IMR-90 (cell line): ENCODE results near the gene PACSIN2. TPM values are rescaled to one million over a fixed set of nuclear protein-coding genes. Genes with fewer than 3 reads are reported as not detected.

ENCODE experiments used
- ATAC-seq: fragments of 200-7000 bp; cut with Tn5 transposase; 2 replicates; pipeline ENCODE4 v1.9.1; 2020; ENCODE audit warnings: low read depth, mild to moderate bottlenecking, moderate library complexity
- BruUV-seq: library from RNA; stranded (reverse); fragments of 400-500 nt; replicated peaks from 2 replicates; lab custom pipeline; 2021; lab: Mats Ljungman, UMichigan
- CTCF ChIA-PET: fragments of 300-600 bp; formaldehyde crosslinking; extraction: SDS; loops from one replicate; lab custom pipeline; 2021; ENCODE audit warnings: antibody characterized with exemption; lab: Yijun Ruan, JAX
- POLR2A ChIA-PET: fragments of 300-600 bp; sonication (Branson Sonifier 250); formaldehyde crosslinking; loops from one replicate; lab custom pipeline; 2022; ENCODE audit warnings: antibody characterized with exemption; ENCODE audit not compliant: unreplicated experiment; lab: Charles Lee
- DNase-seq: peaks from one replicate; pipeline ENCODE4 v3.0.0; 2013
- H2AFZ ChIP-seq: replicated peaks from 2 replicates; pipeline ENCODE3; 2013; ENCODE audit warnings: low read length, mild to moderate bottlenecking; ENCODE audit not compliant: poor library complexity
- H2AK5ac ChIP-seq: 2 replicates; pipeline ENCODE4 v1.6.1; 2013; ENCODE audit warnings: low read depth, low read length, inconsistent platforms
- H2AK9ac ChIP-seq: replicated peaks from 2 replicates; pipeline ENCODE3; 2013; ENCODE audit warnings: mild to moderate bottlenecking, low read depth, low read length, moderate library complexity; ENCODE audit not compliant: poor library complexity
- H2BK120ac ChIP-seq: 2 replicates; pipeline ENCODE4 v1.6.1; 2013; ENCODE audit warnings: low read depth, low read length, inconsistent platforms
- H2BK15ac ChIP-seq: 3 replicates; pipeline ENCODE4 v1.6.1; 2013; ENCODE audit warnings: low read depth, low read length, inconsistent platforms
- H2BK20ac ChIP-seq: 2 replicates; pipeline ENCODE4 v1.6.1; 2013; ENCODE audit warnings: low read depth, mild to moderate bottlenecking, inconsistent platforms, low read length, moderate library complexity
- H2BK5ac ChIP-seq: 2 replicates; pipeline ENCODE4 v1.6.1; 2013; ENCODE audit warnings: mild to moderate bottlenecking, low read depth, low read length, inconsistent platforms; ENCODE audit not compliant: poor library complexity, severe bottlenecking
- H3K14ac ChIP-seq: replicated peaks from 2 replicates; pipeline ENCODE4 v1.6.1; 2013; ENCODE audit warnings: low read depth, low read length, inconsistent platforms
- H3K18ac ChIP-seq: 2 replicates; pipeline ENCODE4 v1.6.1; 2013; ENCODE audit warnings: low read depth, low read length, control low read depth
- H3K23ac ChIP-seq: 2 replicates; pipeline ENCODE4 v1.6.1; 2013; ENCODE audit warnings: low read depth, low read length, inconsistent platforms
- H3K27ac ChIP-seq: 2 replicates; pipeline ENCODE4 v1.5.1; 2013; ENCODE audit warnings: mild to moderate bottlenecking, control low read depth, low read length; ENCODE audit not compliant: insufficient read depth
- H3K27me3 ChIP-seq: 2 replicates; pipeline ENCODE4 v1.6.1; 2013; ENCODE audit warnings: low read length; ENCODE audit not compliant: control insufficient read depth, insufficient read depth
- H3K36me3 ChIP-seq: 2 replicates; pipeline ENCODE4 v1.6.1; 2013; ENCODE audit warnings: low read length, mixed read lengths; ENCODE audit not compliant: control insufficient read depth, insufficient read depth
- H3K4ac ChIP-seq: 2 replicates; pipeline ENCODE4 v1.6.1; 2013; ENCODE audit warnings: low read depth, low read length, inconsistent platforms
- H3K4me1 ChIP-seq: 2 replicates; pipeline ENCODE4 v1.6.1; 2013; ENCODE audit warnings: low read length, mixed read lengths; ENCODE audit not compliant: control insufficient read depth, insufficient read depth
- H3K4me2 ChIP-seq: 2 replicates; pipeline ENCODE4 v1.6.1; 2013; ENCODE audit warnings: low read depth, mild to moderate bottlenecking, control low read depth, low read length, moderate library complexity
- H3K4me3 ChIP-seq: 2 replicates; pipeline ENCODE4 v1.5.1; 2013; ENCODE audit warnings: low read depth, mild to moderate bottlenecking, control low read depth, low read length, moderate library complexity; ENCODE audit not compliant: insufficient read depth
- H3K56ac ChIP-seq: 2 replicates; pipeline ENCODE4 v1.6.1; 2013; ENCODE audit warnings: low read length, inconsistent platforms; ENCODE audit not compliant: insufficient read depth; ENCODE audit errors: extremely low read depth
- H3K79me1 ChIP-seq, 2 experiments: 2 replicates each; pipeline ENCODE4 v1.6.1; 2013; ENCODE audit warnings: low read length in 2 of 2, inconsistent platforms in 1 of 2, low read depth in 1 of 2
- H3K9ac ChIP-seq: 2 replicates; pipeline ENCODE4 v1.6.1; 2013; ENCODE audit warnings: low read depth, low read length, control low read depth
- H3K9me1 ChIP-seq: 2 replicates; pipeline ENCODE4 v1.6.1; 2013; ENCODE audit warnings: low read length, inconsistent platforms; ENCODE audit not compliant: insufficient read depth
- H3K9me3 ChIP-seq: 2 replicates; pipeline ENCODE4 v1.6.1; 2013; ENCODE audit warnings: low read length; ENCODE audit not compliant: control insufficient read depth, insufficient read depth
- H4K20me1 ChIP-seq: 2 replicates; pipeline ENCODE4 v1.6.1; 2013; ENCODE audit warnings: low read length, inconsistent platforms; ENCODE audit not compliant: insufficient read depth
- H4K5ac ChIP-seq: 2 replicates; pipeline ENCODE4 v1.6.1; 2013; ENCODE audit warnings: mild to moderate bottlenecking, low read depth, low read length, control low read depth
- H4K8ac ChIP-seq, 2 experiments: 2 replicates each; pipeline ENCODE4 v1.6.1; 2013; ENCODE audit warnings: low read depth in 2 of 2, low read length in 2 of 2, control low read depth in 1 of 2, inconsistent platforms in 1 of 2
- H4K91ac ChIP-seq: 2 replicates; pipeline ENCODE4 v1.6.1; 2013; ENCODE audit warnings: low read depth, low read length, inconsistent platforms; ENCODE audit not compliant: insufficient read depth
- CEBPB ChIP-seq: IDR thresholded peaks from 2 replicates; pipeline ENCODE4 v1.6.1; 2012; ENCODE audit warnings: low read depth, low read length, improper control_type of control experiment
- CHD1 ChIP-seq: IDR thresholded peaks from 2 replicates; pipeline ENCODE4 v1.6.1; 2012; ENCODE audit warnings: low read depth, low read length, improper control_type of control experiment
- MAFK ChIP-seq: IDR thresholded peaks from 2 replicates; pipeline ENCODE4 v1.6.1; 2012; ENCODE audit warnings: low read depth, low read length, improper control_type of control experiment
- MAZ ChIP-seq: IDR thresholded peaks from 2 replicates; pipeline ENCODE4 v1.6.1; 2012; ENCODE audit warnings: low read depth, mild to moderate bottlenecking, low read length, improper control_type of control experiment, moderate library complexity, borderline replicate concordance
- MXI1 ChIP-seq: IDR thresholded peaks from 2 replicates; pipeline ENCODE4 v1.6.1; 2012; ENCODE audit warnings: low read depth, mild to moderate bottlenecking, low read length, moderate library complexity, borderline replicate concordance
- NFE2L2 ChIP-seq: fragments of 150-350 bp; IDR thresholded peaks from 2 replicates; pipeline ENCODE4 v1.6.1; 2016; ENCODE audit warnings: low read depth, mild to moderate bottlenecking, low read length
- POLR2A ChIP-seq: IDR thresholded peaks from 2 replicates; pipeline ENCODE4 v1.6.1; 2012; ENCODE audit warnings: mild to moderate bottlenecking, low read depth, low read length
- RCOR1 ChIP-seq: IDR thresholded peaks from 2 replicates; pipeline ENCODE4 v1.6.1; 2012; ENCODE audit warnings: mild to moderate bottlenecking, low read length, improper control_type of control experiment; ENCODE audit not compliant: insufficient replicate concordance
- RFX5 ChIP-seq: IDR thresholded peaks from 2 replicates; pipeline ENCODE4 v1.8.0; 2012; ENCODE audit warnings: low read depth, mild to moderate bottlenecking, low read length, moderate library complexity
- SMC3 ChIP-seq: fragments of 150-350 bp; IDR thresholded peaks from 2 replicates; pipeline ENCODE4 v1.6.1; 2016; ENCODE audit warnings: low read depth, mild to moderate bottlenecking, antibody characterized with exemption, low read length, moderate library complexity
- WGBS, 2 experiments: methylation state at CpG; one replicate each; pipeline versions ENCODE4 v1.1.5 to v1.1.7; 2013; ENCODE audit warnings: missing lambda C conversion rate in 2 of 2; ENCODE audit not compliant: insufficient read length in 1 of 2; ENCODE audit errors: extremely low coverage in 2 of 2; 5-methylcytosine and 5-hydroxymethylcytosine counted together
- dilution Hi-C: fragments of 300-500 bp; cut with HindIII; formaldehyde crosslinking; loops from one replicate; pipeline ENCODE4 v1.14.3; 2018; ENCODE audit warnings: low sequenced_read_pairs; ENCODE audit not compliant: unreplicated experiment
- in situ Hi-C: fragments of 300-500 bp; cut with MboI; formaldehyde crosslinking; loops from 3 replicates; pipeline ENCODE4 v1.14.3; 2019; ENCODE audit warnings: low sequenced_read_pairs, inconsistent platforms, mixed read lengths
- intact Hi-C: fragments of 100-400 bp; cut with micrococcal nuclease; formaldehyde crosslinking; loops from 2 replicates; pipeline ENCODE4 v1.10.0; 2022
- polyA plus RNA-seq, 3 experiments: library from polyadenylated mRNA; depleted of rRNA; stranded (reverse); fragments of >200 nt; gene quantifications; 2 replicates each; pipeline ENCODE4 v1.2.3, GENCODE V29; 2012; ENCODE audit warnings: low replicate concordance in 1 of 3
- total RNA-seq: library from RNA; depleted of rRNA; stranded (reverse); fragments of >200 nt; gene quantifications from 2 replicates; pipeline ENCODE4 v1.2.3, GENCODE V29; 2012
- TF ChIP-seq, protein P1 (sequence below): fragments of 150-350 bp; IDR thresholded peaks from 2 replicates; pipeline ENCODE4 v1.6.1; 2016; ENCODE audit warnings: low read depth, mild to moderate bottlenecking, low read length, moderate library complexity, borderline replicate concordance
- TF ChIP-seq, protein P2 (sequence below): conservative IDR thresholded peaks from 2 replicates; pipeline ENCODE4 v1.5.1; 2012; ENCODE audit warnings: mild to moderate bottlenecking, low read depth, low read length, improper control_type of control experiment

Gene PACSIN2
- total and polyA plus RNA-seq, 2 of the 4 experiments (the other 2 are of a cell fraction): 85.0 to 118 TPM

DNA sequence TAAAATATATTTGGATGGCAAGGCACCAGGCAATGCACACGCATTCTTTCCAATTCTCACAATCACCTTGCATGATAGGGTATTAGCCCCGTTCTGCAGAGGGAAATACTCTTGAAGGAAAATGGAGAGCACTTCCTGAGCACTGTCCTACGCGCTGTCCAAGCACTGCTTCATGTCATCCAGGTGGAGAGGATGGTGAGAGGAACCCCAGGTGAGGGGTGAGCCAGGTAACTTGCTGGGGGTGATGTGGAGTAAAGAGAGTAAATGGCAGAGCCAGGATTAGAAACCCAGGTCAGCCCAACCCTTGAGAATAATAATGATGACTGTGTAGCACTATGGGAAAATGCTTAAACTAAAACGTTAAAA lies 711 bp upstream of the PACSIN2 start:
- no peak overlapping the region for H4K5ac ChIP-seq
- TF ChIP-seq, protein P1, sequence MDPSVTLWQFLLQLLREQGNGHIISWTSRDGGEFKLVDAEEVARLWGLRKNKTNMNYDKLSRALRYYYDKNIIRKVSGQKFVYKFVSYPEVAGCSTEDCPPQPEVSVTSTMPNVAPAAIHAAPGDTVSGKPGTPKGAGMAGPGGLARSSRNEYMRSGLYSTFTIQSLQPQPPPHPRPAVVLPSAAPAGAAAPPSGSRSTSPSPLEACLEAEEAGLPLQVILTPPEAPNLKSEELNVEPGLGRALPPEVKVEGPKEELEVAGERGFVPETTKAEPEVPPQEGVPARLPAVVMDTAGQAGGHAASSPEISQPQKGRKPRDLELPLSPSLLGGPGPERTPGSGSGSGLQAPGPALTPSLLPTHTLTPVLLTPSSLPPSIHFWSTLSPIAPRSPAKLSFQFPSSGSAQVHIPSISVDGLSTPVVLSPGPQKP: no peak
- TF ChIP-seq NFE2L2 (no peak), MAFK (no peak), CEBPB (no peak), SMC3 (no peak), POLR2A (no peak), RFX5 (no peak), RCOR1 (no peak), MXI1 (no peak), CHD1 (no peak), MAZ (no peak)
- TF ChIP-seq, protein P2, sequence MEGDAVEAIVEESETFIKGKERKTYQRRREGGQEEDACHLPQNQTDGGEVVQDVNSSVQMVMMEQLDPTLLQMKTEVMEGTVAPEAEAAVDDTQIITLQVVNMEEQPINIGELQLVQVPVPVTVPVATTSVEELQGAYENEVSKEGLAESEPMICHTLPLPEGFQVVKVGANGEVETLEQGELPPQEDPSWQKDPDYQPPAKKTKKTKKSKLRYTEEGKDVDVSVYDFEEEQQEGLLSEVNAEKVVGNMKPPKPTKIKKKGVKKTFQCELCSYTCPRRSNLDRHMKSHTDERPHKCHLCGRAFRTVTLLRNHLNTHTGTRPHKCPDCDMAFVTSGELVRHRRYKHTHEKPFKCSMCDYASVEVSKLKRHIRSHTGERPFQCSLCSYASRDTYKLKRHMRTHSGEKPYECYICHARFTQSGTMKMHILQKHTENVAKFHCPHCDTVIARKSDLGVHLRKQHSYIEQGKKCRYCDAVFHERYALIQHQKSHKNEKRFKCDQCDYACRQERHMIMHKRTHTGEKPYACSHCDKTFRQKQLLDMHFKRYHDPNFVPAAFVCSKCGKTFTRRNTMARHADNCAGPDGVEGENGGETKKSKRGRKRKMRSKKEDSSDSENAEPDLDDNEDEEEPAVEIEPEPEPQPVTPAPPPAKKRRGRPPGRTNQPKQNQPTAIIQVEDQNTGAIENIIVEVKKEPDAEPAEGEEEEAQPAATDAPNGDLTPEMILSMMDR: no peak

More for the DNA sequence above, 711 bp upstream of the PACSIN2 start:
- ATAC-seq: no peak
- Histone ChIP-seq H3K27me3 (no peaks in the 10 kb centered on the region), H3K18ac (no peak overlapping the region), H3K9me1 (peaks cover 13% of the 10 kb centered on the region), H2AK5ac (peak overlapping the region; percentile 72), H3K4me2 (peak overlapping the region; percentile 74), H4K20me1 (peaks cover 32% of the 10 kb centered on the region), H2BK15ac (no peak overlapping the region; the same call in 2 of the 3 replicates), H3K4me1 (peaks cover 9% of the 10 kb centered on the region), H2AFZ (peak overlapping the region; percentile 92), H3K9ac (peak overlapping the region; percentile 53; the same call in 1 of the 2 replicates), H2AK9ac (no peak overlapping the region), H3K79me1 (peaks cover 12 to 36% of the 10 kb centered on the region in 2 experiments; a peak in 3 of 4 replicates), H4K91ac (no peak overlapping the region), H3K4me3 (peak overlapping the region; percentile 57), H3K27ac (no peak overlapping the region), H3K23ac (peak overlapping the region; percentile 50; the same call in 1 of the 2 replicates), H3K56ac (0 out of 2 replicates have a peak overlapping the region, but pooled peaks have one; percentile 57), H3K36me3 (no peaks in the 10 kb centered on the region), H3K4ac (peak overlapping the region; percentile 53; the same call in 1 of the 2 replicates), H2BK20ac (no peak overlapping the region), H2BK120ac (no peak overlapping the region), H3K9me3 (no peaks in the 10 kb centered on the region), H3K14ac (peak overlapping the region; percentile 66), H2BK5ac (no peak overlapping the region), H4K8ac (peak overlapping the region in 1 of 2 experiments; percentile 89; a peak in 2 of 4 replicates)
- in situ Hi-C loops (no loop called here), dilution Hi-C loops (no loop called here), intact Hi-C loops (loop anchor here (2.0 kb wide), 1 partner anchor 21 kb away; no protein-coding TSS in a partner anchor)
- BruUV-seq: no TSS peak
- WGBS, 2 experiments: 20% methylated on average over 1 of the region's 5 CpGs; no CpG with 5 or more reads in 1 of the 2 experiments
- CTCF ChIA-PET: no interaction called here
- POLR2A ChIA-PET: interaction anchor here (0.5 to 0.6 kb wide), 2 partner anchors 13 to 27 kb away, joined by 3 read pairs; no protein-coding TSS in a partner anchor
- no peak for DNase-seq
